Measurements from ENCODE around the gene MYO9B.
"Not testable (repeated sequence)": the region's sequence is repeated elsewhere in the genome, so short reads cannot be mapped to it uniquely, and the experiment has no call there.

The MYO9B gene

GRCh38 chr19:17183858-17184321 lies 108.3 kb downstream of the MYO9B start:
- DNase-seq (ENCODE audit: low read depth in 2 of 2), result no peak

DNA sequence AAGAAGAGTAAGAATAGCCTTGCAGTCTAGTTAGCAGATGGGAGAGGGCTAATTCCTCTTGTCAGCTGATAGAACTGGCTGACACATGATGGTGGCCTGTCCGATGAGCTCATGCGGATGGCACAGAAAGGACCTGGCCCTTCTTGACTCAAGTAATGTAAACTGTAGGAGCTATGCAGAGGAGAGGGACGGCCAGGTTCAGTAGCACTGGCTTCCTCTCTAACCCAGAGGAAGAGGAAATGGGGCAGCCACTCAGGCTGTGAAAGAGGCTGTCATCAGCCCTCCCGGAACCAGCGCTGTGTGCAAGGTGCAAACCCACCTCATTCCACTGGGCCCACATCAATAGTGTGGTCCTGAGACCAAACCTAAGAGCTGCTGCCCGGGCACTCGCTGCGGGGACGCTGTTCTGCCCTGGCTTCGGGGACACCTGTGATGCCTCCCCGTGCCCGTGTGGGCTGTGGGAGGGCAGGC lies 108.8 kb downstream of the MYO9B start:
- peak in 1 of 2 donors; percentile 22 for DNase-seq (ENCODE audit: low read depth in 2 of 2)

DNA sequence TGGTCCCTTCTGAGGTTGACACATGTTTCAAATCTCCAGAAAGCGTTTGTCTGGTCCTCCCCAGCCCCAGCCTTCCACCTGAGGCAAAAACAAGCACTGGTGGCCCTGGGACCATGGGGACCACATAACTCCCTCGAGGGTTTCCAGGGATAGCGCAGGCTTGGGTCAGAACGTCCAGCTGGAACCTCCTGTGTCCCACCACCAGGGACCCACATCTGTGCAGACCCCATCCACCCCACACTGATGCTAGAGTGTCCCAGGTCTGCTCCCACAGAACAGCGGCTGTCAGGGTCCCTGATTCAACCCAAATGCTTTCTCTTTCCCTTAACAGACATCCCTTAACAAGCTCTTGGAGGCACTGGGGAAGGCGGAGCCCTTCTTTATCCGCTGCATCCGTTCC lies 110.0 kb downstream of the MYO9B start:
- DNase-seq (ENCODE audit: low read depth in 2 of 2), result no peak

DNA sequence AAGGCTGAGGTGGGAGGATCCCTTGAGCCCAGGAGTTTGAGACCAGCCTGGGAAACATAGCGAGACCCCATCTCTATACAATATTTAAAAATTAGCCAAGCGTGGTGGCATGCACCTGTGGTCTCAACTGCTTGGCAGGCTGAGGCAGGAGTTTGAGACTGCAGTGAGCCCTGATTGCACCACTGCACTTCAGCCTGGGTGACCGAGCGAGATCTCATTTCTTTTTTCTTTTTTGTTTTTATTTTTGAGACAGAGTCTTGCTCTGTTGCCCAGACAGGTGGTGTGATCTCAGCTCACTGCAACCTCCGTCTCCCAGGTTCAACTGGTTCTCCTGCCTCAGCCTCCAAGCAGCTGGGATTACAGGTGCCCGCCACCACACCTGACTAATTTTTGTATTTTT lies 116.2 kb downstream of the MYO9B start:
- not testable (repeated sequence) for DNase-seq (ENCODE audit: low read depth in 2 of 2)

DNA sequence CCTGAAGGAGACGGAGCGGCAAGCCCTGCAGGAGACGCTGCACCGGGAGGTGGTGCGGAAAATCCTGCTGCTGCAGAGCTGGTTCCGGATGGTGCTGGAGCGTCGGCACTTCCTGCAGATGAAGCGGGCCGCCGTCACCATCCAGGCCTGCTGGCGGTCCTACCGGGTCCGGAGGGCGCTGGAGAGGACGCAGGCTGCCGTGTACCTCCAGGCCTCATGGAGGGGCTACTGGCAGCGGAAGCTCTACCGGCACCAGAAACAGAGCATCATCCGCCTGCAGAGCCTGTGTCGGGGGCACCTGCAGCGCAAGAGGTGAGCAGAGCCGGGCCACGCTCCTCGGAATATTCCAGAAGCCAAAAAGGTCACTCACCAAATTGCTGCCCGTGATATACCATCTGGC lies 117.2 kb downstream of the MYO9B start:
- DNase-seq (ENCODE audit: low read depth in 2 of 2), result no peak

GRCh38 chr19:17194608-17195007 lies 119.0 kb downstream of the MYO9B start:
- no peak for DNase-seq (ENCODE audit: low read depth in 2 of 2)

DNA sequence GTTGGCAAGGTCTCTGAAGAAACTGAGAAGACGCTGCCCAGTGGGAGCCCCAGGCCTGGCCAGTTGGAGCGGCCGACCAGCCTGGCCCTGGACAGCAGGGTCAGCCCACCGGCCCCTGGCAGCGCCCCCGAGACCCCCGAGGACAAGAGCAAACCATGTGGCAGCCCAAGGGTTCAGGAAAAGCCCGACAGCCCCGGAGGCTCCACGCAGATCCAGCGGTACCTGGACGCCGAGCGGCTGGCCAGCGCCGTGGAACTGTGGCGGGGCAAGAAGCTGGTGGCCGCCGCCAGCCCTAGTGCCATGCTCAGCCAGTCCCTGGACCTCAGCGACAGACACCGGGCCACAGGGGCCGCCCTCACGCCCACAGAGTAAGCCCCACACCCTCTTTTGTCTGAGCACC lies 119.5 kb downstream of the MYO9B start:
- no peak for DNase-seq (ENCODE audit: low read depth in 2 of 2)

DNA sequence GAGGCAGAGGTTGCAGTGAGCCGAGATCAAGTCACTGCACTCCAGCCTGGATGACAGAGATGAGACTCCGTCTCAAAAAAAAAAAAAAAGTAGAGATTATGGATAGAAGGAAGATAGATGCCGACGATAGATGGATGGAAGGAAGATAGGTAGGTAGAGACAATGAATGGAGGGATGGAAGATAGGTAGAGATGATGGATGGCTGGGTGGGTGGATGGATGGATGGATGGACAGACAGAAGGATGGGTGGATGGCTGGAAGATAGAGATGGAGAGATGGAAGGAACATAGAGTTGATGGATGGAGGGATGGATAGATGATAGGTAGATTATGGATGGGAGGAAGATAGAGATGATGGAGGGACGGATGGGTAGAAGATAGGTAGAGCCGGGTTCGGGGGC lies 121.0 kb downstream of the MYO9B start:
- no peak for DNase-seq (ENCODE audit: low read depth in 2 of 2)

- no peak for DNase-seq (ENCODE audit: low read depth in 2 of 2)
These were observed 122.1 kb downstream of the MYO9B start for GRCh38 chr19:17197666-17198065.

DNA sequence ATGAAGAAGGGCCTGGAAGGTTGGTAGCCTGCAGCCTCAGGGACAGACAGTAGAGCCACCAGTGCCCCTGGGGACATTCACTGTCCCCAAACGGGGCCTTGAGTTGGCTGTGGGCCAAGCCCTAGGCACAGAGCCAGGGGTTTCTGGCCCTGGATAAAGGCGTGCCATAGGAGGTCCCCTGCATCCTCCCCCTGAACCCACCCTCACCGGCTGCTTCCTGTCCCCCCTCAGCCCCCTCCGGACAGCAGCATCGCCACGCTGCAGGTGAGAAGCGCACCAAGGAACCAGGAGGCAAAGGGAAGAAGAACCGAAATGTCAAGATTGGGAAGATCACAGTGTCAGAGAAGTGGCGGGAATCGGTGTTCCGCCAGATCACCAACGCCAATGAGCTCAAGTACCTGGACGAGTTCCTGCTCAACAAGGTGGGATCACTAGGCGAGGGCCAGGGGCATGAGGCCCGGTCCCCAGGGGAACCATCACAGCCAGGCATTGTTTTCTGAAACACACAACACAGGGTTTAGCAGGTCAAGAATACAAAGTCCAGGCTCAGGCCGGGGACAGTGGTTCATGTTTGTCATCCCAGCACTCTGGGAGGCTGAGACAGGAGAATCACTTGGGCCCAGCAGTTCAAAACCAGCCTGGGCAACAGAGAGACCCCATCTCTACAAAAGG lies 125.0 kb downstream of the MYO9B start:
- DNase-seq (ENCODE audit: low read depth in 2 of 2), result no peak

DNA sequence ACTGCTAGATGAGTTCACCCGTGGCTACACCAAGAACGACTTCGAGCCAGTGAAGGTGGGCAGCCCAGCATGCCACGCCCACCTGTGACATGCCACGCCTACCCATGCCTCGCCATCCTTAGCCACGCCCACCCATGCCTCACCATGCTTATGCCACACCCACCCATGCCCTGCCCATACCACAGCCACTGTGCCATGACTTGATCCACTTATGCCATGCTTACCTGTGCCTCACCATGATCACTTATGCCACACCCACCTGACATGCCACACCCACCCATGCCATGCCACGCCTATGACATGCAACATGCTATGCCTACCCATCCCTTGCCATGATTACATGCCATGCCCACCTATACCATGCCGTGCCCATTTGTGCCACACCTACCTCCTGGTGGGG lies 126.7 kb downstream of the MYO9B start:
- DNase-seq (ENCODE audit: low read depth in 2 of 2), result no peak

DNA sequence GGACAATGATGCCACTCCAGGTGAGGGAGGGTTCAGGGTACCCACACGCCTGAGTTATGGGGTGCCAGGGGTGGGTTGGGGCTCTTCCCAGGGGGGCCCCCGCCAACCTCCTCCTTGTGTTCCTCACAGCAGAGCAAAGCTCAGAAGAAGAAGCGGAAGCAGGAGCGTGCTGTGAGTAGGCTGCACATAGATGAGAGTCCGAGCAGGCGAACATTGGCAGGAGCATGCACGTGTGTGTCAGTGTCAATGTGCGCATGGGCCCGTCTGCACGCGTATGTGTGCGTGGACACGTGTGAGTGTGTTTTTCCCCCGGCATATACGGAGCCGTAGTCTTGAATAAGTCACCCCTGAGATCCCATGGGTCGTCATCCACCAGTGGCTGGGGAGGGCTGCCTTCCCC lies 127.1 kb downstream of the MYO9B start:
- no peak for DNase-seq (ENCODE audit: low read depth in 2 of 2)

DNA sequence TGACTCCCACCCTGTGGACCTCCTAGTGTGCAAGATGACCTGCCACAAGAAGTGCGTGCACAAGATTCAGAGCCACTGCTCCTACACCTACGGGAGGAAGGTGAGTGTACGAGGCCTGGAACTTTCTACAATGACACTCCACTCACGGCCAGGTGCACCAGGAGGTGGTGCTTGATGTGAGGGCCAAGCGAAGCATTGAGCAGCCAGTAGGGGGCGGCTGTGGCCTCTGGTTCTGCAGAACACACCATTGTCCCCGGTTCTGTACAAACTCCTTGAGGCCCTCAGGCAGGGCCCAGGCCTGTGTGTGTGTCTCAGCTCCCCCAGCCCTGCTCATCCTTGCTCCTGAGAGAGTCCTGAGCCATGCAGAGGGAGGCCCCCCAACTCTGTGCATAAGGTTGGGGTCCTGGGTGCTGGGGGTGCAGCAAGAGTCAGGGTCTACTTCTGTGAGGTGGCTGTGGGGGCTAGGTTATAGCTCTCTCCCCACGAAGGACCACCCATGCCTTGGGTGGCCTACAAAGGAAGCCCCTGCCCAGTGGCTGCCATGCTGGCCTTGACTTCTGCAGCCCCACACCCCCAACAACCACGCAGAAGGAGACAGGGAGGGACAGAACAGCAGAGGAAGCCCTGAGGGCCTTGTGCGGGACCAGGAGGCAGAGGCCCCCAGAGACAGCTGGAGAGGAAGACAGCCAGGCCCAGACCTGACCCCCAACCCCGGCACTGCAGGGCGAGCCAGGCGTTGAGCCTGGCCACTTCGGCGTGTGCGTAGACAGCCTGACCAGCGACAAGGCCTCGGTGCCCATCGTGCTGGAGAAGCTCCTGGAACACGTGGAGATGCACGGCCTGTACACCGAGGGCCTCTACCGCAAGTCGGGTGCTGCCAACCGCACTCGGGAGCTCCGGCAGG lies 129.9 kb downstream of the MYO9B start:
- peak; percentile 43 to 46 for DNase-seq (ENCODE audit: low read depth in 2 of 2)

DNA sequence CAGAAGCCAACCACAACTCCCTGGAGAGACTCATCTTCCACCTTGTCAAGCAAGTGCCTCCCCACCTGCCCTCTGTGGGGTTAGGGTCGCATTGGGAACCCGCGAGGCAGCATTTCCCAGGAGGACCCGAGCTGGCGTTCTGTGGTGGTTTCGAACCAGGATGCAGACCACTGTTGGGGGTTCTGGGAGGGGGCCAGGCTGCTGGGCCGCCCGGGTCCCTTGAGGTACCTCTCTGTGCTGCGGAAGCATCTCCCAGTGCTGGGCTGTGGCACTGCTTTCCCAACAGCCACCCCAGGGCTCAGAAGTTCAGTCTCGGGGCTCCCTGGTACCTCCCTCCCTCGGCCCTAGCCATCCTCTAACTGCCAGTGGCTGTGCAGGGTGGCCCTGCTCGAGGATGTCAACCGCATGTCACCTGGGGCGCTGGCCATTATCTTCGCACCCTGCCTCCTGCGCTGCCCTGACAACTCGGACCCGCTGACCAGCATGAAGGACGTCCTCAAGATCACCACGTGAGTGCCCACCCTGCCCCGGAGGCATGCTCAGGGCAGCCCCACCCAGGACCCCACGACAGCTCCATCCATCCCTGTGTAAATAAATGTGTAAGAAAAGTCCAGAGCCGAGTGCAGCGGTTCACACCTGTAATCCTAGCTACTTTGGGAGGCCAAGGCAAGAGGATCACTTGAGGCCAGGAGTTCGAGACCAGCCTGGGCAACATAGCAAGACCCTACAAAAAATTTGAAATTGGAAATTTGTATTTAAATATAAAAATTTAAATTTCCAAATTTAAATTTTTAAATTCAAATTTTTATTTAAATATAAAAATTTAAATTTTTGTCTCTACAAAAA lies 131.4 kb downstream of the MYO9B start:
- no peak for DNase-seq (ENCODE audit: low read depth in 2 of 2)

DNA sequence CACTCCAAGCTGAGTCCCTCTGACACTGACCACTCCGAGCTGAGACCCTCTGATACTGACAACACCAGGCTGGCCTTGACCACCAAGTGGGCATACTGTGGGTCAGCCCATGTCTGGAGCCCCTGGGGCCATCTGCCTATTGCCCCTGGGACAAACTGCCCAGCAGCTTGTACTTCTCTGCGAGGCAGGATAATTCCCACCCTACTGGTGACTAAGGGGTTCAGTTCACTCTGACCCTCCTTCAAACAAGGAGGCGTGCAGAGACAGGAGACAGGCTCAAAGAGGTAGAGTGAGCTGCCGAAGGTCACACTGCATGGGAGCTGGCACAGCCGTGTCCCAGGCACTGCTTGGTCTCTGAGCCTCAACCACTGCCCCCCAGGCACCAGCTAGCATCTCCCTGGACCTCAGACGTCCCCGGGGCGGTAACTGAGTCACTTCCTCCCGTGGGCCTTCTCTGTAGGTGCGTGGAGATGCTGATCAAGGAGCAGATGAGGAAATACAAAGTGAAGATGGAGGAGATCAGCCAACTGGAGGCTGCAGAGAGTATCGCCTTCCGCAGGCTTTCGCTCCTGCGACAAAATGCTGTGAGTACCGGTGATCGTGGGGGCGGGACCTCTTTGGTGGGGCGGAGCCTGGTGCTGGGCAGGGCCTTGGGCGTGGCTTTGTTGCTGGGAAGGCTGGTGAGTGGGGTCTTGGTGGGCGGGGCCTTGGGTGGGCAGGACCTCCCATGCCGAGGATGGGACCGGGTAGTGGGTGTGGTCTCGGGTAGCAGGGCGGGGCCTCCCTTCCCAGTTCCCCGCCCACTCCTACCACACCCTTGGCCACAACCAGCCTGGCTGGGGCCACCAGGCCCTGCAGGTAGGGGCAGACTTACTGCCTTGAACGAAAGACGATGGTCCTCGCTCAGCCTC lies 133.8 kb downstream of the MYO9B start:
- no peak for DNase-seq (ENCODE audit: low read depth in 2 of 2)

DNA sequence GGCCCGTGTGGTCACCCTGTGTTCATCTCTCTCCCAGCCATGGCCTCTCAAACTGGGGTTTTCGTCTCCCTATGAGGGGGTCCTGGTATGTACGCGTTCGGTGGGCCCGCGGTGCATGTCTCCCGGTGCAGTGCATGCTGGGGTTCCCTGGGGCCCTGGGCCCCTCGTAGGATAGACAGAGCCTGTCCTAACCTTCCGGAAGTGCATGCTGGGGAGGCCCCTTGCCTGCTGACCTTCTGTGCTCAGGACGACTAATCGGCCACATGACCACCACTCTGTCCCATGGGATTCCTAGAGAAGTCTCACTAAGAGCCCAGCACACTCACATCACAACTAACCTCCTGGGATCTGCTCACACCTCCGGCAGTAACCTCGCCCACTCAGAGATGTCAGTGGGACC lies 134.7 kb downstream of the MYO9B start:
- no peak for DNase-seq (ENCODE audit: low read depth in 2 of 2)

DNA sequence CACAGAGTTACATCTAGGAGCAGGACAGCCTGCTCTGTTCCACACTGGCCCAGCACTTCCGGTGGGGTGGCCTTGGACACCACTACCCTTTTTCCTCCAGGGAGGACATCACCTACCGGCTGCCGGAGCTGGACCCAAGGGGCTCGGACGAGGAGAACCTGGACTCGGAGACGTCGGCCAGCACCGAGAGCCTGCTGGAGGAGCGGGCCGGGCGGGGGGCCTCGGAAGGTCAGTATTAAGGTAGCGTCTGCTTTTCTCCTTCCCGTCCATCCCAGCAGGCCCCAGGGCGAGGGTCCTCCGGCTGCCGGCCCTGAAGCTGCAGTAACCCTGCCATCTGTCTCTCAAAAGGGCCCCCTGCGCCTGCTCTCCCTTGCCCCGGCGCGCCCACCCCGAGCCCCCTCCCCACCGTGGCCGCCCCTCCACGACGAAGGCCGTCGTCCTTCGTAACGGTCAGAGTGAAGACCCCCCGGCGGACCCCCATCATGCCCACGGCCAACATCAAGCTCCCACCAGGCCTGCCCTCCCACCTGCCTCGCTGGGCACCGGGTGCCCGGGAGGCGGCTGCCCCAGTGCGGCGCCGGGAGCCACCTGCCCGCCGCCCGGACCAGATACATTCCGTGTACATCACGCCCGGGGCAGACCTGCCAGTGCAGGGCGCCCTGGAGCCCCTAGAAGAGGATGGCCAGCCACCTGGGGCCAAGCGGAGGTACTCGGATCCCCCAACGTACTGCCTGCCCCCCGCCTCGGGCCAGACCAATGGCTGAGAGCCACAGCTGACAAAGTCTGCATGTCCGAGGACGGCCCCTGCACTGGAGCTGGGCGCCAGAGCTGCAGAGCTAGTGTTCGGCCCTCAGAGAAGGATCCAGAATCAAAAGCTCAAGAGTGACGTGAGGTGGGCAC lies 136.2 kb downstream of the MYO9B start:
- no peak for DNase-seq (ENCODE audit: low read depth in 2 of 2)

DNA sequence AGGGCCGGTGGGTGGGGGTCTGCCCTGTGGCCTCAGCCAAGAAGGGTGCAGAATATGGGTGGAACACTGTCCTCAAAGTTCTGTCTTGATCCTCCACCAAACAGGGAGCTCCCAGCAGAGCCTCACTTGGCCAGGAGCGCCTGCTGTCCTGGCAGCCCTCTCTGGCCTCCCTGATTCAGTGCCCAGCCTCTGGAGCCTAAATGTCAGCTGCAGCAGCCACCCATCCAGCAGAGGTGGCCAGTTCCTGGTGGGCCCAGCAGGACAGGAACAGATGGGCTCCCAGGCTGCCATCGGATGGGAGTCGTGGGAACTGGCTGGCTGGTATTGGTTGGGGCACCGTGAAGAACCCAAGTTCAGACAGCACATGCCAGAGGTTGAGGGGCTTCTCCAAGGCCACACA lies 137.8 kb downstream of the MYO9B start:
- DNase-seq (ENCODE audit: low read depth in 2 of 2), result no peak

GRCh38 chr19:17214508-17215126 lies 139.0 kb downstream of the MYO9B start:
- no peak for DNase-seq (ENCODE audit: low read depth in 2 of 2)

Data from stimulated activated CD4-positive, alpha-beta T cell treated with anti-CD3 and anti-CD28 coated beads, Interleukin-1b, Interleukin-23, amount 100 ng/mL, for 4 hours (primary cell).